MCF 10A (cell line): ENCODE measurements around the gene CCNK. TPM values are rescaled to one million over a fixed set of nuclear protein-coding genes. Genes with fewer than 3 reads are reported as not detected.

ENCODE experiments used
- BruUV-seq: library from RNA; stranded (reverse); fragments of 400-500 nt; replicated peaks from 2 replicates; lab custom pipeline; 2021; lab: Mats Ljungman, UMichigan
- CTCF ChIA-PET: fragments of 300-600 bp; sonication (Branson Sonifier 250); formaldehyde crosslinking; extraction: SDS; loops from one replicate; lab custom pipeline; 2021; ENCODE audit warnings: antibody characterized with exemption, inconsistent platforms; lab: Yijun Ruan, JAX
- POLR2A ChIA-PET: fragments of 300-600, 350-650 bp; sonication (Branson Sonifier 250); formaldehyde crosslinking; extraction: SDS; loops from one replicate; lab custom pipeline; 2020; ENCODE audit warnings: antibody characterized with exemption, inconsistent platforms; lab: Yijun Ruan, JAX
- DNase-seq: peaks from one replicate; pipeline ENCODE4 v3.0.0-alpha.2; 2018; ENCODE audit not compliant: unreplicated experiment
- H3K27ac Mint-ChIP-seq: one replicate; pipeline ENCODE4 v1.8.0; 2022; ENCODE audit warnings: mild to moderate bottlenecking, low read depth, mixed read lengths; ENCODE audit not compliant: unreplicated experiment
- H3K27me3 Mint-ChIP-seq: one replicate; pipeline ENCODE4 v1.8.0; 2022; ENCODE audit warnings: mixed read lengths; ENCODE audit not compliant: insufficient read depth, unreplicated experiment
- H3K36me3 Mint-ChIP-seq: one replicate; pipeline ENCODE4 v1.8.0; 2022; ENCODE audit warnings: mild to moderate bottlenecking, moderate library complexity, mixed read lengths; ENCODE audit not compliant: insufficient read depth, unreplicated experiment
- H3K4me1 Mint-ChIP-seq: one replicate; pipeline ENCODE4 v1.8.0; 2022; ENCODE audit warnings: mixed read lengths; ENCODE audit not compliant: insufficient read depth, unreplicated experiment
- H3K4me3 Mint-ChIP-seq: one replicate; pipeline ENCODE4 v1.8.0; 2022; ENCODE audit warnings: mild to moderate bottlenecking, moderate library complexity, mixed read lengths; ENCODE audit not compliant: unreplicated experiment
- H3K9me3 Mint-ChIP-seq: one replicate; pipeline ENCODE4 v1.8.0; 2022; ENCODE audit warnings: mixed read lengths; ENCODE audit not compliant: unreplicated experiment
- intact Hi-C: fragments of 100-400 bp; cut with micrococcal nuclease; formaldehyde crosslinking; loops from 2 replicates; pipeline ENCODE4 v1.14.1; 2022
- total RNA-seq: library from RNA; stranded (reverse); gene quantifications from 2 replicates; pipeline ENCODE4 v1.2.3, GENCODE V29; 2022
- TF ChIP-seq, protein P1 (sequence below): fragments of 200-600 bp; IDR thresholded peaks from one replicate; pipeline ENCODE4 v1.8.0; 2022; ENCODE audit warnings: antibody characterized with exemption, mild to moderate bottlenecking; ENCODE audit not compliant: unreplicated experiment

The CCNK gene
- total RNA-seq, 1 experiment from 2014 or later = 70.4 TPM

DNA sequence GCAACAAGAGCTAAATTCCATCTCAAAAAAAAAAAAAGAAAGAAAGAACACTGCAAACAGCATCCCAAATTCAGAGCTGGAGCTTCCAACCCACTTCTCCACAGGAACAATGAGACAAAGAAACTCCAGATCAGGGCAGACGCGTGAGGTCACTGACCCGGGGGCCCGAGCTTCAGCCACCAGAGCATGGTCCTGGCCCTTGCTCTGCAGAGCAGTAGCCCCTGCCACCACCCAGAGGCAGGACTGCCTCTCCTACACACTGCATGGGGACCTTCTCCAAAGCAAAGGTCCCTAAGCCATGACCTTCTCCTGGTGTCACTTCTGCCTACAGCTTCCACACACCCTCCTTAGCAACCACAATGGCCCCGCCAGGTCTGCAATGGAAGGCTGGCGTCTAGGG lies 53.1 kb downstream of the CCNK start:
- H3K27ac Mint-ChIP-seq = no peak overlapping the region
- POLR2A ChIA-PET = interaction anchor here (0.6 kb wide), 1 partner anchor 248 kb away, joined by 3 read pairs; no protein-coding TSS in a partner anchor
- H3K4me3 Mint-ChIP-seq = no peak overlapping the region
- TF ChIP-seq, protein P1, sequence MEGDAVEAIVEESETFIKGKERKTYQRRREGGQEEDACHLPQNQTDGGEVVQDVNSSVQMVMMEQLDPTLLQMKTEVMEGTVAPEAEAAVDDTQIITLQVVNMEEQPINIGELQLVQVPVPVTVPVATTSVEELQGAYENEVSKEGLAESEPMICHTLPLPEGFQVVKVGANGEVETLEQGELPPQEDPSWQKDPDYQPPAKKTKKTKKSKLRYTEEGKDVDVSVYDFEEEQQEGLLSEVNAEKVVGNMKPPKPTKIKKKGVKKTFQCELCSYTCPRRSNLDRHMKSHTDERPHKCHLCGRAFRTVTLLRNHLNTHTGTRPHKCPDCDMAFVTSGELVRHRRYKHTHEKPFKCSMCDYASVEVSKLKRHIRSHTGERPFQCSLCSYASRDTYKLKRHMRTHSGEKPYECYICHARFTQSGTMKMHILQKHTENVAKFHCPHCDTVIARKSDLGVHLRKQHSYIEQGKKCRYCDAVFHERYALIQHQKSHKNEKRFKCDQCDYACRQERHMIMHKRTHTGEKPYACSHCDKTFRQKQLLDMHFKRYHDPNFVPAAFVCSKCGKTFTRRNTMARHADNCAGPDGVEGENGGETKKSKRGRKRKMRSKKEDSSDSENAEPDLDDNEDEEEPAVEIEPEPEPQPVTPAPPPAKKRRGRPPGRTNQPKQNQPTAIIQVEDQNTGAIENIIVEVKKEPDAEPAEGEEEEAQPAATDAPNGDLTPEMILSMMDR = no peak
- H3K27me3 Mint-ChIP-seq = no peaks in the 10 kb centered on the region
- no peaks in the 10 kb centered on the region for H3K9me3 Mint-ChIP-seq
- no peak for DNase-seq
- peaks cover 16% of the 10 kb centered on the region for H3K4me1 Mint-ChIP-seq
- intact Hi-C loops = no loop called here
- CTCF ChIA-PET = interaction anchor here (0.6 to 0.9 kb wide), 2 partner anchors 72 to 664 kb away, joined by 3 to 4 read pairs; no protein-coding TSS in a partner anchor
- no TSS peak for BruUV-seq
- H3K36me3 Mint-ChIP-seq = no peaks in the 10 kb centered on the region

DNA sequence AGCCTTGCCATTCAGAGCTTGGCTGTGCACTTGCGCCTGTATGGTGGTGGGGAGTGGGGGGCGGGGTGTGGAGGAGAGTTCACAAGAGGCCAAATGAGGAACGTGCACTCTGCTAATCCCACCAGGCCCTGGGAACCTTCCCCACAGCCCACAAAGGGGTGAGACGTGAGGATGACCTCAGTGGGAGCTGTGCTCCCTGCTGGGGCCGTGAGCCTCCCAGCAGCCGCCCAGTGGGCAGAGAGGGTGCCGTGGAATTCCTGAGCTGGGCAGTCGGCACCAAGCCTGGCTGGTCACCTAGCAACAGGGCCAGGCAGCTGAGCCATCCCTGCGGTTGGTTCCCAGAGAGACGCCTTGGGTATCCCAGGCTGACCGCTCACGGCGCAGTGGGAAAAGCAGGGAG lies 53.7 kb downstream of the CCNK start:
- TF ChIP-seq, protein P1 = no peak
- Mint-ChIP-seq H3K9me3 (no peaks in the 10 kb centered on the region), H3K4me1 (peaks cover 16% of the 10 kb centered on the region), H3K27ac (no peak overlapping the region), H3K4me3 (no peak overlapping the region), H3K36me3 (no peaks in the 10 kb centered on the region), H3K27me3 (no peaks in the 10 kb centered on the region)
- no TSS peak for BruUV-seq
- intact Hi-C loops = no loop called here
- ChIA-PET POLR2A (interaction anchor here (0.6 kb wide), 1 partner anchor 247 kb away, joined by 3 read pairs; no protein-coding TSS in a partner anchor), CTCF (interaction anchor here (0.6 kb wide), 1 partner anchor 120 kb away, joined by 3 read pairs; no protein-coding TSS in a partner anchor)
- no peak for DNase-seq

DNA sequence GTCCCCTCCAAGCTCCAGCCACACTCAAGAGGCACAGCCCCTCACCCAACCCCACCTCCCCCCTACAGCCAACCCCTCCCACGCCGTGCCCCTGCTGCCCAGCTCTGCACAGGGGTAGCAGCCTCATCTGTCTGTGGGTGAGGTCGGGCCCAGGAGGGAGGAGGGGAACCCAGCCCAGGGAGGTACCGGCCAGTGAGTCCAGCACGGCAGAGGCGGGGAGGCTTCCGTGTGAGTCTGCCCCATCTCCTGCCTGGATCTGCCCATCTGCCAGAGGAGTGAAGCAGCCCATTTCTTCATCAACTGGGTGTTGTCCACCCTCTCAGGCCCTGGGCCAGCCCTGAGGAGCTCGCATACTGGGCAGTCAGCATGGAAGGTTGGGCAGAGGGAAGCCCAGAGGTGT lies 54.2 kb downstream of the CCNK start:
- POLR2A ChIA-PET = no interaction called here
- no peaks in the 10 kb centered on the region for H3K36me3 Mint-ChIP-seq
- TF ChIP-seq, protein P1 = no peak
- no peak for DNase-seq
- H3K4me3 Mint-ChIP-seq = no peak overlapping the region
- H3K27me3 Mint-ChIP-seq = no peaks in the 10 kb centered on the region
- BruUV-seq = no TSS peak
- CTCF ChIA-PET = interaction anchor here (0.6 kb wide), 3 partner anchors 54 to 805 kb away, joined by 3 read pairs; no protein-coding TSS in a partner anchor
- intact Hi-C loops = no loop called here
- H3K4me1 Mint-ChIP-seq = peaks cover 16% of the 10 kb centered on the region
- H3K27ac Mint-ChIP-seq = no peak overlapping the region
- no peaks in the 10 kb centered on the region for H3K9me3 Mint-ChIP-seq

DNA sequence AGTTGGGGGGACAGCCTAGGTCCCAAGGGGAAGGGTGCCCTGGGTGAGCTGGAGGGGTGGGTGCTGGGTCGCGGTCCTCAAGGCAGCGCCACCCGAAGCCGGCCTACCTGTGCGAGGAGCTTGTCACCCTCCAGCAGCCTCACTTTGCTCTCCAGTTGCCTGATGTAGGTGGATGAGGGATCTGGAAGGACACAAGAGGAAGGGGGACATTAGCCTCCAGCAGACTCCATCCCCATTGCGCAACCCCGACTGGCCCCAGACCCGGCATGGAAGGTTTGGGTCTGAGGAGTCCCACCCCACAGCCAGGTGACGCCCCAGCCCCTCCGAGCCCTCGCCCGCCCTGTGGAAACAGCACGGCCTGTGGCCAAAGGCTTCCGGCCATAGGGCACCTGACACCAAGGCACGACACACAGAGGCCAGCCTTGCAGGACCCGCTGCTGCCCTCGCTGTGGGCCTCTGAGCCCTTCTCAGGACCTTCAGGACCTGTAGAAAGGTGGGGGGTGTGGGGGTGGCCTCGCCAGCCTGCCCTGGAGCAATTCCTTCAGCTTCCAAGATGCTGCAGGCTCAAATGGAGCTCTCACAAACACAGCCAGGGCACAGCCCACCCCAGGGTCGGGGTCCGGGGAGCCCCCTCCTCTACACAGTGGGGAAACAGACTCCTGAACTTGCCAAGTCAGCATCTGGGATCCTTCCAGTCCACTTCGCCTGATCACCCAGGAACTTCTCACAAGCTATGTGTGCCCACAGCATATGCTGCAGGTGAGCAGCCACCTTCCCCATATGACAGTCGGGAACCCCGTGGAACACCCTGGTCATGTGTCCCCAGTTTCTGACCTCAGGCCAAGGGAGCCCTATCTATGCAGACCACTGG lies 54.9 kb downstream of the CCNK start:
- BruUV-seq = no TSS peak
- H3K9me3 Mint-ChIP-seq = no peaks in the 10 kb centered on the region
- no peaks in the 10 kb centered on the region for H3K27me3 Mint-ChIP-seq
- no peaks in the 10 kb centered on the region for H3K36me3 Mint-ChIP-seq
- no peak overlapping the region for H3K4me3 Mint-ChIP-seq
- POLR2A ChIA-PET = no interaction called here
- DNase-seq = no peak
- intact Hi-C loops = no loop called here
- no peak overlapping the region for H3K27ac Mint-ChIP-seq
- CTCF ChIA-PET = interaction anchor here (0.6 kb wide), 3 partner anchors 53 to 804 kb away, joined by 3 read pairs; no protein-coding TSS in a partner anchor
- TF ChIP-seq, protein P1 = no peak
- H3K4me1 Mint-ChIP-seq = peaks cover 11% of the 10 kb centered on the region
